Astrocyte (in vitro differentiated cells and primary cell): ENCODE data around the gene SFSWAP. TPM values are rescaled to one million over a fixed set of nuclear protein-coding genes. Genes with fewer than 3 reads are reported as not detected.

Experiments used
- DNase-seq: peaks from one replicate; pipeline ENCODE4 v3.0.0-alpha.2; 2010; ENCODE audit warnings: low read depth
- FAIRE-seq: peaks from 2 replicates; lab custom pipeline; 2011; peaks lifted over from hg19 to GRCh38; lab: Jason Lieb, UNC
- H2AFZ ChIP-seq: 2 replicates; pipeline ENCODE4 v1.6.0; 2012; ENCODE audit warnings: low read depth, low read length, inconsistent platforms
- H3K27ac ChIP-seq: 2 replicates; pipeline ENCODE4 v1.5.1; 2011; ENCODE audit warnings: low read depth, low read length, inconsistent platforms
- H3K27me3 ChIP-seq: 2 replicates; pipeline ENCODE4 v1.6.0; 2011; ENCODE audit warnings: low read length, inconsistent platforms; ENCODE audit not compliant: insufficient read depth
- H3K36me3 ChIP-seq: 2 replicates; pipeline ENCODE4 v1.5.1; 2011; ENCODE audit warnings: low read length, inconsistent platforms; ENCODE audit not compliant: insufficient read depth
- H3K4me1 ChIP-seq: 2 replicates; pipeline ENCODE4 v1.5.1; 2011; ENCODE audit warnings: low read length, inconsistent platforms; ENCODE audit not compliant: insufficient read depth
- H3K4me2 ChIP-seq: 2 replicates; pipeline ENCODE4 v1.6.0; 2012; ENCODE audit warnings: low read length, inconsistent platforms
- H3K4me3 ChIP-seq: 2 replicates; pipeline ENCODE4 v1.5.1; 2011; ENCODE audit warnings: low read depth, mild to moderate bottlenecking, low read length, inconsistent platforms; ENCODE audit not compliant: insufficient read depth
- H3K79me2 ChIP-seq: 2 replicates; pipeline ENCODE4 v1.6.0; 2012; ENCODE audit warnings: mild to moderate bottlenecking, low read length, inconsistent platforms; ENCODE audit not compliant: insufficient read depth
- H3K9ac ChIP-seq: 2 replicates; pipeline ENCODE4 v1.6.0; 2012; ENCODE audit warnings: mild to moderate bottlenecking, low read length, inconsistent platforms
- H3K9me3 ChIP-seq: 2 replicates; pipeline ENCODE4 v1.5.1; 2012; ENCODE audit warnings: low read depth, mild to moderate bottlenecking, low read length, inconsistent platforms; ENCODE audit not compliant: insufficient read depth
- H4K20me1 ChIP-seq: 2 replicates; pipeline ENCODE4 v1.6.0; 2012; ENCODE audit warnings: low read length, inconsistent platforms; ENCODE audit not compliant: insufficient read depth
- H3K27ac Mint-ChIP-seq: one replicate; pipeline ENCODE4 v1.8.0; 2021; ENCODE audit warnings: mild to moderate bottlenecking, mixed read lengths; ENCODE audit not compliant: unreplicated experiment
- H3K27me3 Mint-ChIP-seq: one replicate; pipeline ENCODE4 v1.8.0; 2021; ENCODE audit warnings: low read depth, mixed read lengths; ENCODE audit not compliant: unreplicated experiment
- H3K36me3 Mint-ChIP-seq: one replicate; pipeline ENCODE4 v1.8.0; 2021; ENCODE audit warnings: low read depth, mixed read lengths; ENCODE audit not compliant: unreplicated experiment
- H3K4me1 Mint-ChIP-seq: one replicate; pipeline ENCODE4 v1.8.0; 2021; ENCODE audit warnings: low read depth, mixed read lengths; ENCODE audit not compliant: unreplicated experiment
- H3K4me3 Mint-ChIP-seq: one replicate; pipeline ENCODE4 v1.8.0; 2021; ENCODE audit warnings: mild to moderate bottlenecking, moderate library complexity, mixed read lengths; ENCODE audit not compliant: unreplicated experiment
- H3K9me3 Mint-ChIP-seq: one replicate; pipeline ENCODE4 v1.8.0; 2021; ENCODE audit warnings: mild to moderate bottlenecking, mixed read lengths; ENCODE audit not compliant: unreplicated experiment
- EZH2 ChIP-seq: IDR thresholded peaks from 2 replicates; pipeline ENCODE4 v1.6.1; 2012; ENCODE audit warnings: mild to moderate bottlenecking, low read length, inconsistent platforms; ENCODE audit not compliant: insufficient read depth
- total RNA-seq: library from RNA; stranded (reverse); gene quantifications from 2 replicates; pipeline ENCODE4 v1.2.1, GENCODE V29; 2021
- TF ChIP-seq, protein P1 (sequence below): IDR thresholded peaks from 2 replicates; pipeline ENCODE4 v1.5.1; 2011; ENCODE audit warnings: low read depth, mild to moderate bottlenecking, inconsistent platforms, low read length, moderate library complexity; ENCODE audit not compliant: insufficient read depth

Gene SFSWAP
- total RNA-seq, 1 donor from 2014 or later, result 35.7 TPM

DNA sequence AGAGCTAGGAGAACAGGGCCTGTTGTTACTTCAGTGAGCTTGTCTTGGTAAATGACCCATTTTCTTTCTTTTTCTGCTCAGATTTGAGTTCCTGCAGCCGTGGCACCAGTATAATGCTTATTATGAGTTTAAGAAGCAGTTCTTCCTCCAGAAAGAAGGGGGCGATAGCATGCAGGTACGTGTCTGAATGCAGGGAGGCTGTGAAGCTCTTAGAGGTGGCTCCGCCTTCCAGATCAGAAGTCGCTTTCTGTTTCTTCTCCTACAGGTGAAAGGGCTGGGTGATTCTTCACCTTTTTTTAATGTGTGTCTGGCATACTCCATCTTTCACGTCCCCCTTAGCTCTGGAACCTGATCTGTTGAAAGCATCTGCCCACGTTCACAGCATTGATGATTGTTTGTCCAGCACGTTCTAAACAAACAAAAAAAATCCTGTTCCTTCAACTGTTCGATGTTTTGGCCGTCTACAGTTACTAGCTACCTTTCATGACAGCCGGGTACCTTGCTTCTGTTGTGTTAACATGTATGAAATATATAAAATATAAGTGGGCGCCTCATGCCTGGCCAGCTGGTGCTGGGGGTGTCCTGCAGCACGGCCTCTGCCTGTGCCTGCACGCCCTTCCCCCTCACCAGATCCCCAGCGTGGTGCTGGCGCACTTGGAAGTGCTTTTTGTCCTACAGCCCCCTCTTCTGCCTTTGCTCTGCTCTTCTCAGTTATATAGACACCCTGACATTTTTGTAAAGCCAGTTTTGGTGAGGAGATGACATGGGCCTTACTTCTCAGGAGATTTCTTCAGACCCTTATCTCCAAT lies 44.6 kb downstream of the SFSWAP start:
- H3K27ac ChIP-seq, result no peak overlapping the region
- H3K4me3 ChIP-seq, result no peak overlapping the region
- no peak overlapping the region for H3K4me3 Mint-ChIP-seq
- H3K27me3 Mint-ChIP-seq, result no peaks in the 10 kb centered on the region
- DNase-seq (no peak), FAIRE-seq (peak; percentile 29)
- H2AFZ ChIP-seq, result no peak overlapping the region
- no peak overlapping the region for H3K27ac Mint-ChIP-seq
- no peaks in the 10 kb centered on the region for H3K9me3 ChIP-seq
- peaks cover 6% of the 10 kb centered on the region for H3K79me2 ChIP-seq
- H3K36me3 ChIP-seq, result peaks cover 29% of the 10 kb centered on the region
- no peaks in the 10 kb centered on the region for H3K4me1 ChIP-seq
- H3K36me3 Mint-ChIP-seq, result peaks cover 31% of the 10 kb centered on the region
- no peak overlapping the region for H3K9ac ChIP-seq
- H3K4me2 ChIP-seq, result no peak overlapping the region
- no peaks in the 10 kb centered on the region for H3K27me3 ChIP-seq
- no peak for TF ChIP-seq EZH2
- TF ChIP-seq, protein P1, sequence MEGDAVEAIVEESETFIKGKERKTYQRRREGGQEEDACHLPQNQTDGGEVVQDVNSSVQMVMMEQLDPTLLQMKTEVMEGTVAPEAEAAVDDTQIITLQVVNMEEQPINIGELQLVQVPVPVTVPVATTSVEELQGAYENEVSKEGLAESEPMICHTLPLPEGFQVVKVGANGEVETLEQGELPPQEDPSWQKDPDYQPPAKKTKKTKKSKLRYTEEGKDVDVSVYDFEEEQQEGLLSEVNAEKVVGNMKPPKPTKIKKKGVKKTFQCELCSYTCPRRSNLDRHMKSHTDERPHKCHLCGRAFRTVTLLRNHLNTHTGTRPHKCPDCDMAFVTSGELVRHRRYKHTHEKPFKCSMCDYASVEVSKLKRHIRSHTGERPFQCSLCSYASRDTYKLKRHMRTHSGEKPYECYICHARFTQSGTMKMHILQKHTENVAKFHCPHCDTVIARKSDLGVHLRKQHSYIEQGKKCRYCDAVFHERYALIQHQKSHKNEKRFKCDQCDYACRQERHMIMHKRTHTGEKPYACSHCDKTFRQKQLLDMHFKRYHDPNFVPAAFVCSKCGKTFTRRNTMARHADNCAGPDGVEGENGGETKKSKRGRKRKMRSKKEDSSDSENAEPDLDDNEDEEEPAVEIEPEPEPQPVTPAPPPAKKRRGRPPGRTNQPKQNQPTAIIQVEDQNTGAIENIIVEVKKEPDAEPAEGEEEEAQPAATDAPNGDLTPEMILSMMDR, result peak; percentile 25
- peaks cover 8% of the 10 kb centered on the region for H4K20me1 ChIP-seq
- H3K4me1 Mint-ChIP-seq, result no peaks in the 10 kb centered on the region
- no peaks in the 10 kb centered on the region for H3K9me3 Mint-ChIP-seq

- FAIRE-seq, result no peak
- Histone ChIP-seq H3K9ac (no peak overlapping the region), H2AFZ (no peak overlapping the region), H3K4me1 (no peaks in the 10 kb centered on the region), H3K27me3 (no peaks in the 10 kb centered on the region), H3K79me2 (peaks cover 2% of the 10 kb centered on the region), H3K27ac (no peak overlapping the region), H3K9me3 (no peaks in the 10 kb centered on the region), H3K36me3 (peaks cover 29% of the 10 kb centered on the region), H4K20me1 (peaks cover 3% of the 10 kb centered on the region), H3K4me2 (no peak overlapping the region), H3K4me3 (no peak overlapping the region)
- no peak overlapping the region for H3K27ac Mint-ChIP-seq
- no peaks in the 10 kb centered on the region for H3K9me3 Mint-ChIP-seq
- DNase-seq, result no peak
- peaks cover 34% of the 10 kb centered on the region for H3K36me3 Mint-ChIP-seq
- no peak overlapping the region for H3K4me3 Mint-ChIP-seq
- H3K4me1 Mint-ChIP-seq, result no peaks in the 10 kb centered on the region
- H3K27me3 Mint-ChIP-seq, result no peaks in the 10 kb centered on the region
- no peak for TF ChIP-seq EZH2
- TF ChIP-seq, protein P1, result no peak
These were observed 45.6 kb downstream of the SFSWAP start for GRCh38 chr12:131756441-131756840.

DNA sequence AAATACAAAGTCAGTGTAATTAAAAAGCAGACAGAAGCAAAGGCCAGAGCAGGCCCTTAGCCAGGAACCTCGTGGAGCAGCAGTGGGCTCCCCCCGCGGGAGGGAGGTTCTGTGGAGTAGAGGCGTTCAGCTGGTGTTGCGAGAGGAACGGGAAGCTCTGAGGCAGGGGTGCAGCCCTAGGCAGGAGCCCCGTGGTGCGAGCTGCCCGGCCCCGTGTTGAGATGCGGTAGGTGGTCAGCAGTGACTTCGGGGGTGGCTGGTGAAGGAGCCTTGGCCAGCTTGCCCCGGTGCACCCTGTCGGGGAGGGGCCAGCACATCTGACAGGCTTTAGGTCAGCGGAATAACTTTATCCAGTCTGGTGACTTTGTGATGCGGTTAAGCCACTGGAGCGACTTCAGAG lies 46.2 kb downstream of the SFSWAP start:
- no peaks in the 10 kb centered on the region for H3K27me3 Mint-ChIP-seq
- no peak for TF ChIP-seq EZH2
- TF ChIP-seq, protein P1, result no peak
- no peak overlapping the region for H3K4me2 ChIP-seq

More for the DNA sequence above, 46.2 kb downstream of the SFSWAP start:
- H3K9ac ChIP-seq, result no peak overlapping the region
- H2AFZ ChIP-seq, result no peak overlapping the region
- no peaks in the 10 kb centered on the region for H4K20me1 ChIP-seq
- H3K36me3 Mint-ChIP-seq, result peaks cover 36% of the 10 kb centered on the region
- DNase-seq, result no peak
- H3K27me3 ChIP-seq, result no peaks in the 10 kb centered on the region
- H3K27ac ChIP-seq, result no peak overlapping the region
- no peaks in the 10 kb centered on the region for H3K9me3 ChIP-seq
- H3K36me3 ChIP-seq, result peaks cover 32% of the 10 kb centered on the region
- H3K4me1 ChIP-seq, result no peaks in the 10 kb centered on the region
- no peaks in the 10 kb centered on the region for H3K79me2 ChIP-seq
- FAIRE-seq, result no peak
- H3K4me3 ChIP-seq, result no peak overlapping the region
- no peak overlapping the region for H3K27ac Mint-ChIP-seq
- no peaks in the 10 kb centered on the region for H3K9me3 Mint-ChIP-seq
- no peak overlapping the region for H3K4me3 Mint-ChIP-seq
- no peaks in the 10 kb centered on the region for H3K4me1 Mint-ChIP-seq
